Cardiac fibroblast (primary cell): ENCODE results near the gene ANGPT4.
A peak's percentile ranks its signal among the peaks of the same experiment; 100 is the strongest.
"Not testable (repeated sequence)": the region's sequence is repeated elsewhere in the genome, so short reads cannot be mapped to it uniquely, and the experiment has no call there.

Source experiments
- DNase-seq, 2 donors: peaks; one replicate each; pipeline versions ENCODE4 v3.0.0 to v3.0.0-alpha.2; 2010; ENCODE audit warnings: low read depth in 2 of 2
- H3K4me3 ChIP-seq, 2 donors: replicated peaks in 1 of 2; 1 replicate in 1 of 2; 2 replicates in 1 of 2; pipeline ENCODE4 v1.5.1; 2011; ENCODE audit warnings: low read depth in 2 of 2, low read length in 2 of 2, mild to moderate bottlenecking in 2 of 2, moderate library complexity in 1 of 2
- TF ChIP-seq, protein P1 (sequence below): IDR thresholded peaks from one replicate; pipeline ENCODE4 v1.5.1; 2011; ENCODE audit warnings: low read depth, mild to moderate bottlenecking, low read length, inconsistent platforms

The ANGPT4 gene

DNA sequence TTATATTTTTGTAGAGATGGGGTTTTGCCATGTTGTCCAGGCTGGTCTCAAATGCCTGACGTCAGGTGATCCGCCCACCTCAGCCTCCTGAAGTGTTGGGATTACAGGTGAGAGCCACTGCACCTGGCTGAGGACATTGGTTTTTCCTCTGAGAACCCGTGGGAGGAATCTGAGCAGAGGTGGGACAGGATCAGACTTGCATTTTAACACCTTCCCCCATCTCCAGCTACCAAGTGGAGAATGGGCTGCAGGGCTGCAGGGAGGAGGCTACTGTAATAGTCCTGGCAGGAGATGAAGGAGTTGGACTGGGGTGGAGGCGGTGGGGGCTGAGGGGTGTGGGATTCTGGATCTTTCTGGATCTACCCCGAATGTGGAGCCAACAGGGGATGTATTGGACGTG is 58.1 kb downstream of the ANGPT4 start:
- no peak overlapping the region for H3K4me3 ChIP-seq
- TF ChIP-seq, protein P1, sequence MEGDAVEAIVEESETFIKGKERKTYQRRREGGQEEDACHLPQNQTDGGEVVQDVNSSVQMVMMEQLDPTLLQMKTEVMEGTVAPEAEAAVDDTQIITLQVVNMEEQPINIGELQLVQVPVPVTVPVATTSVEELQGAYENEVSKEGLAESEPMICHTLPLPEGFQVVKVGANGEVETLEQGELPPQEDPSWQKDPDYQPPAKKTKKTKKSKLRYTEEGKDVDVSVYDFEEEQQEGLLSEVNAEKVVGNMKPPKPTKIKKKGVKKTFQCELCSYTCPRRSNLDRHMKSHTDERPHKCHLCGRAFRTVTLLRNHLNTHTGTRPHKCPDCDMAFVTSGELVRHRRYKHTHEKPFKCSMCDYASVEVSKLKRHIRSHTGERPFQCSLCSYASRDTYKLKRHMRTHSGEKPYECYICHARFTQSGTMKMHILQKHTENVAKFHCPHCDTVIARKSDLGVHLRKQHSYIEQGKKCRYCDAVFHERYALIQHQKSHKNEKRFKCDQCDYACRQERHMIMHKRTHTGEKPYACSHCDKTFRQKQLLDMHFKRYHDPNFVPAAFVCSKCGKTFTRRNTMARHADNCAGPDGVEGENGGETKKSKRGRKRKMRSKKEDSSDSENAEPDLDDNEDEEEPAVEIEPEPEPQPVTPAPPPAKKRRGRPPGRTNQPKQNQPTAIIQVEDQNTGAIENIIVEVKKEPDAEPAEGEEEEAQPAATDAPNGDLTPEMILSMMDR = no peak
- DNase-seq = no peak

DNA sequence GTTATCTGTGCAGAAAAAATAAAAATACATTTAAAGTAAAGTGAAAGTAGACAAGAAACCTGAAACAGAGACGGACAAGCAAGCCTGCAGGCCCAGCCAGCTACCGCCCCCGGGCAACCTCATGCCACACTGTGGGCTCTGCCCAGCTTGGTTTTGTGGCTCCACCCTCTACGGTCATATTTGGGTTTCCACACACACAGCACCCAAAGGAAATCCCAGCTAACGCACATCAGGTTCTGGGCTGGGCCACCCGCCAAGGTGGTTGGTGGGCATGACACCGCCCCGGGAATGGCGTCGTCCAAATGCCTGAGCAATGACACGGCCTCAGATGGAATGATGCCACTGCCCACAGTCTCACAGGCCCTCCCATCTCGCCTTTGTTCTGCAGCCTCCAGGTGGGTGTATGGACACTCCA is 59.8 kb downstream of the ANGPT4 start:
- TF ChIP-seq, protein P1 = no peak

DNA sequence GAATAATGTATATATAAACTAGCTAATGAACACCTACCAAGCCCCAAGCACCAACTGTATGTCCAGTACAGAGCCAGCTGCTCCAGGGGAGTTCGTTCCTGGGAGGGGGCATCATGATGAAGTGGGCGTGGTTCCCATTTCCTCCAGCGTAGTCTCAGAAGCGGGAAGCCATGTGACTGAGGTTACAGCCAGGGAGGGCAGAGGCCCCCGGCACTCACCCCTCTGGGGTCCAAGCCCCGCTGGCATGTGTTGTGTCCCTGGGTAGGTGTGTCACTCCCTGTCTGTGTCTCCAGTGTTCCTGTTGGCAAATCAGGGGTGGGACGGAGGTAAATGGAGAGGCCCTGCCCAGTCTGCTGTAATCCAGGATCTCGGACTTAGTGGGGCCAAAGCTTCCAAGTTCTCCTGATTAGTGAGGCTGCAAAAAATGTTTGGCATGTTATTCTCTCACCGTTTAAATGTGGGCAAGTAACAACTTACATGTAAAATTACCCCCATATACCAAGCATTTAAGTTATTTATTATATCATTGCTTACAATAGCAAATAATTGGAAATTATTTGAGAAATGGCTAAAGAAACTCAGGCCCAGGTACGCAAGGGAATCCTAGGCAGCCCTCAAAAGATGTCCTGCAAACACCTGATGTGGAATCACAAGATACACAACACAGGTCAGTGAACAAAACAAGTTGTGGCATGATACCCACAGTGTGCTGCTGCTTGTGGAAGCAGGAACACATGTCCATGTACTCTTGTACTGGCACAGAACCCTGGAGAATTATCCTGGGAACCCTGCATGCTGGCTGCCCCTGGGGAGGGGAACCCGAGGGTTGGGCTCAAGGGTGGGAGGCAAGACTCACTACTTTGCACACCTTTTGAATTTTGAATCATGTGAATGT is 60.4 kb downstream of the ANGPT4 start:
- TF ChIP-seq, protein P1 = no peak
- H3K4me3 ChIP-seq = no peak overlapping the region
- no peak for DNase-seq

More for the DNA sequence above, 59.8 kb downstream of the ANGPT4 start:
- peak; percentile 74 to 77 for DNase-seq
- no peak overlapping the region for H3K4me3 ChIP-seq

GRCh38 chr20:854601-855000 is 61.5 kb downstream of the ANGPT4 start:
- H3K4me3 ChIP-seq = no peak overlapping the region
- TF ChIP-seq, protein P1 = no peak
- DNase-seq = no peak

GRCh38 chr20:853406-853996 is 62.6 kb downstream of the ANGPT4 start:
- DNase-seq = no peak
- H3K4me3 ChIP-seq = no peak overlapping the region
- TF ChIP-seq, protein P1 = no peak

GRCh38 chr20:848731-849130 is 67.4 kb downstream of the ANGPT4 start:
- DNase-seq, H3K4me3 ChIP-seq: not testable (repeated sequence)

- DNase-seq = no peak
- TF ChIP-seq, protein P1 = no peak
- H3K4me3 ChIP-seq = no peak overlapping the region
Observed at GRCh38 chr20:848193-848592, 67.9 kb downstream of the ANGPT4 start.
